ENCODE data around the gene SEC14L6. TPM values are rescaled to one million over a fixed set of nuclear protein-coding genes. Genes with fewer than 3 reads are reported as not detected.

SEC14L6 gene
- total RNA-seq, 4 donors from 2014 or later = 7.7 to 72.1 (median 45.0) TPM

DNA sequence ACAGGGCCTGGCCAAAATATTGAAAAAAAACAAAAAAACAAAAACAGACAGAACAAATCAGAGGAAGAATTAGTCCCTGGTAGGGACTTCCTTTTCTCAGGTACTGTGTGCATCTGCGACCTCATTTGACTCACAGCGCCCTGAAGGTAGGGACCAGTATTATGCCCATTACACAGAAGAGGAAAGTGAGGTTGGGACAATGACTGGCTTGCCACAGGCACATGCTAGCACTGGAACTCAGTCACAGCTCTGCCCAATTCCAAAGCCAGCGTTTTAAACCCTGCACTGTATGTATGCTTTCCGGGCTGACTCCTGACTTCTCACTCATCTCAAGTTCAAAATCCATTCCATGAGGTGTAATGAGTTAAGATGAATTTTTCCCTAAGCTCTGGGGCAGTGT lies 44.4 kb downstream of the SEC14L6 start:
- DNase-seq (ENCODE audit: low spot score in 2 of 2) = no peak
- no peak for TF ChIP-seq POLR2A (IDR thresholded peaks at IDR 0.05)
- TF ChIP-seq, protein P1, sequence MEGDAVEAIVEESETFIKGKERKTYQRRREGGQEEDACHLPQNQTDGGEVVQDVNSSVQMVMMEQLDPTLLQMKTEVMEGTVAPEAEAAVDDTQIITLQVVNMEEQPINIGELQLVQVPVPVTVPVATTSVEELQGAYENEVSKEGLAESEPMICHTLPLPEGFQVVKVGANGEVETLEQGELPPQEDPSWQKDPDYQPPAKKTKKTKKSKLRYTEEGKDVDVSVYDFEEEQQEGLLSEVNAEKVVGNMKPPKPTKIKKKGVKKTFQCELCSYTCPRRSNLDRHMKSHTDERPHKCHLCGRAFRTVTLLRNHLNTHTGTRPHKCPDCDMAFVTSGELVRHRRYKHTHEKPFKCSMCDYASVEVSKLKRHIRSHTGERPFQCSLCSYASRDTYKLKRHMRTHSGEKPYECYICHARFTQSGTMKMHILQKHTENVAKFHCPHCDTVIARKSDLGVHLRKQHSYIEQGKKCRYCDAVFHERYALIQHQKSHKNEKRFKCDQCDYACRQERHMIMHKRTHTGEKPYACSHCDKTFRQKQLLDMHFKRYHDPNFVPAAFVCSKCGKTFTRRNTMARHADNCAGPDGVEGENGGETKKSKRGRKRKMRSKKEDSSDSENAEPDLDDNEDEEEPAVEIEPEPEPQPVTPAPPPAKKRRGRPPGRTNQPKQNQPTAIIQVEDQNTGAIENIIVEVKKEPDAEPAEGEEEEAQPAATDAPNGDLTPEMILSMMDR (IDR thresholded peaks at IDR 0.05) = no peak
- intact Hi-C loops (cut with DNase I; ENCODE audit: low total_unique reads) = no loop called here
- H3K4me3 ChIP-seq (ENCODE audit: low read depth, poor library complexity, severe bottlenecking) = no peak overlapping the region
- 77 to 84% methylated on average over 4 of the region's 4 CpGs for WGBS, 2 donors

DNA sequence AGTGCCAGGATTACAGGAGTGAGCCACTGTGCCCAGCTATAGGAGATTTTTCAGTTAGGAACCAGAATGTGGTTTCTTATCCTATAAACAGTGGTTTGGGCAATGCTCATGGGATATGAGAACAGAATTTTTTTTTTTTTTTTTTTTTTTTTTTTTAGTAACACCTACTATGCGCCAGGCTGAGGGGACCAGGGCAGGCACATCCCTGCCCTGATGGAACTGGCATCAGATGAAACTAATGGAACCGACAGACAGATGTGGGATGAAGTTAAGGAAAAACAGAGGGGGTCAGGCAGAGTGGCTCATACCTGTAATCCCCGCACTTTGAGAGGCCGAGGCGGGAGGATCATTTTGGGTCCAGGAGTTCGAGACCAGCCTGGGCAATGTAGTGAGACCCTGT lies 45.9 kb downstream of the SEC14L6 start:
- intact Hi-C loops (cut with DNase I; ENCODE audit: low total_unique reads) = no loop called here
- DNase-seq (ENCODE audit: low spot score in 2 of 2) = no peak
- no peak for TF ChIP-seq POLR2A (IDR thresholded peaks at IDR 0.05)
- TF ChIP-seq, protein P1 (IDR thresholded peaks at IDR 0.05) = no peak
- 82 to 89% methylated on average over 6 of the region's 6 CpGs for WGBS, 2 donors
- H3K4me3 ChIP-seq (ENCODE audit: low read depth, poor library complexity, severe bottlenecking) = no peak overlapping the region

DNA sequence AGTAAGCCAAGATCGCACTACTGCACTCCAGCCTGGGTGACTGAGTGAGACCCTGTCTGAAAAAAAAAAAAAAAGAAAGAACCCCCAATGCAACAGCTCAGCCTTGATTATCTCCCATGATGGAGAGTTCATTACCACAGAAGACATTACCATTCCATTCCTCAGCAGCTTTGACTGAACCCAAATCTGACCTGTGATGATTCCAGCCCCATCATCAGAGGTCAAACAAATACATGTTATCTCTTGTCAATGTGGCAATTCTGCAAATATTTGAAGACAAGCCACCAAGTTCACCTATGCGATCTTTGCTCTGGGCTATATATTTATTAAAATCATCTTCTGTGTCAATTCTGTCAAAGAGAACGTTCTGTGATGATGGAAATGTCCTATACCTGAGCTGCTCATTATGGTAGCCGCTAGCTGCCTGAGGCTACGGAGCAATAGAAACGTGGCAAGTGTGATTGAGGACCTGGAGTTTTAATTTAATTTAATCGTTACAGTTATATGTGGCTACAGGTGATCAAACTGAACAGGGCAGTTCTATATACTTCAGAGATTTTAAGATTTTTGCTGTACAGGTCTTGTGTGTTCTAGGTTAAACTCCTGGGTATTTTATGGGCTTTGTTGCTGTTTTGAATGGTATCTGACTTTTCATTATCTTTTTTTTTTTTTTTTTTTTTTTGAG lies 48.9 kb downstream of the SEC14L6 start:
- DNase-seq (ENCODE audit: low spot score in 2 of 2) = no peak
- intact Hi-C loops (cut with DNase I; ENCODE audit: low total_unique reads) = no loop called here
- no peak overlapping the region for H3K4me3 ChIP-seq (ENCODE audit: low read depth, poor library complexity, severe bottlenecking)
- TF ChIP-seq, protein P1 (IDR thresholded peaks at IDR 0.05) = no peak
- TF ChIP-seq POLR2A (IDR thresholded peaks at IDR 0.05) = no peak
- 67 to 75% methylated on average over 7 of the region's 7 CpGs for WGBS, 2 donors

DNA sequence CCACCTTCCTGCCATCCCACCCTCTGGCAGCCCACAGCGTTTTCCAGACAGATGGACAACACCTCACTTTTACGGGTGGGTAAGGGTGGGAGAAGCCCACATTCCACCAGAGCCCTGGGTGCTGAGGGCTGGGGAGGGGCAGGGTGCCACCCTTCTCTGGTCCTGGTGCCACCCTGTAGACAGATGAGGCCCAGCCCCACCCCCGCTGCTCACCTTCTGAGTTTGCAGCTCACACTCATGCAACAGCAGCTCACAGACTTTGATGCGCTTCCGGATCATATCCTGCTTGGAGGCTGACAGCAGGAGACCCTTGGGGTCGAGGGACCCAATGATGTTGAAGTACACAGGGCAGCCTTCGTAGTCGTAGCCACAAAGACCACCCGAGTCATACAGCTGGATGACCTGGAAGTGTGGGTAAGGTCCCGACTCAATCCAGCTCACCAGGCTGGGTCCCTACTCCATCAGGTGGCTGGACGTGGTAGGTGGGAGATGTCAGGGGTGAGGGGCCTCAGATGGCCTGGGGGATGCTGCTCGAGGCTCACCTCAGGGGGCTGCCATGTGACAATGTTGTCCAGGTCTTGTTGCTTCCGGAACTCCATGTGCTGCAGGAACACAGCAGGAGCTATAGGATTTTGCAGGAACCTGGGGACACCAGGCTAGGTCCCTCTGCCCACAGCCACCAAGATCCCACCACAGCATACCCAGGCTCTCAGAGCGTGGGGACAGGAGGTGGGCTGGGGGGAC lies 51.3 kb downstream of the SEC14L6 start:
- 81 to 86% methylated on average over 11 to 13 of the region's 14 CpGs for WGBS, 2 donors
- intact Hi-C loops (cut with DNase I; ENCODE audit: low total_unique reads) = no loop called here
- no peak overlapping the region for H3K4me3 ChIP-seq (ENCODE audit: low read depth, poor library complexity, severe bottlenecking)
- TF ChIP-seq POLR2A (IDR thresholded peaks at IDR 0.05) = no peak
- TF ChIP-seq, protein P1 (IDR thresholded peaks at IDR 0.05) = no peak
- no peak for DNase-seq (ENCODE audit: low spot score in 2 of 2)

DNA sequence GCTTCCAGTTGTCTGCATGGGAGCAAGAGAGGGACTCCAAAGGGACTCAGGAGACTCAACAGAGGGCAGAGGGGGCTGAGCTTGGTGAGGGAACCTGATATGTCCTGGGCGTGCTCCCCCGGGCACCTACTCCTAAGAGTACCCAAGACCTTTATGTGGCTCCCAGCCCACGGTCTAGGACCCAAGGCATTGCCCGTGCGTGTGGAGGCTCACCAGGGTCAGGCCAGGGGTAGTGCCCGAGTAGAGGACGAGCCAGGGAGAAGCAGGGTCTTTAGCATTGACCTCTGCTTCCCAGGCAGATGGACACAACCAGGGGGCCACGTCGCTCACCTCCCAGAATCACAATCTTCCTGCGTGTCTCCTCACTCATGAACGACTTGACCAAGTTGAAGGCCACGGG lies 54.4 kb downstream of the SEC14L6 start:
- TF ChIP-seq, protein P1 (IDR thresholded peaks at IDR 0.05) = no peak
- no peak for TF ChIP-seq POLR2A (IDR thresholded peaks at IDR 0.05)
- H3K4me3 ChIP-seq (ENCODE audit: low read depth, poor library complexity, severe bottlenecking) = no peak overlapping the region
- intact Hi-C loops (cut with DNase I; ENCODE audit: low total_unique reads) = no loop called here
- 86 to 89% methylated on average over 12 of the region's 12 CpGs for WGBS, 2 donors
- no peak for DNase-seq (ENCODE audit: low spot score in 2 of 2)

All from lower leg skin (tissue), 4 donors.